DND-41 (cell line): Measurements from ENCODE around the gene NINL.
"Not testable (repeated sequence)": the region's sequence is repeated elsewhere in the genome, so short reads cannot be mapped to it uniquely, and the experiment has no call there.

Experiments used
- ATAC-seq: fragments of 200-7000 bp; cut with Tn5 transposase; 3 replicates; pipeline ENCODE4 v1.9.1; 2021; ENCODE audit warnings: low read depth; ENCODE audit not compliant: insufficient read depth
- DNase-seq: peaks from one replicate; pipeline ENCODE4 v3.0.0-alpha.2; 2020
- H2AFZ ChIP-seq: 2 replicates; pipeline ENCODE4 v1.6.0; 2012; ENCODE audit warnings: low read depth, low read length
- H3K27ac ChIP-seq: 2 replicates; pipeline ENCODE4 v1.5.1; 2012; ENCODE audit warnings: low read length, inconsistent platforms
- H3K27me3 ChIP-seq: fragments of 200-600 bp; sonication (generic); 2 replicates; pipeline ENCODE4 v1.6.0; 2012; ENCODE audit warnings: low read length, mild to moderate bottlenecking, inconsistent platforms; ENCODE audit not compliant: insufficient read depth, poor library complexity
- H3K36me3 ChIP-seq: 2 replicates; pipeline ENCODE4 v1.5.1; 2012; ENCODE audit warnings: low read length, inconsistent platforms; ENCODE audit not compliant: insufficient read depth
- H3K4me1 ChIP-seq: 2 replicates; pipeline ENCODE4 v1.5.1; 2012; ENCODE audit warnings: mild to moderate bottlenecking, low read length; ENCODE audit not compliant: insufficient read depth
- H3K4me2 ChIP-seq: 2 replicates; pipeline ENCODE4 v1.6.0; 2012; ENCODE audit warnings: mild to moderate bottlenecking, moderate library complexity, low read length, inconsistent platforms; ENCODE audit not compliant: insufficient read depth
- H3K4me3 ChIP-seq, 2 experiments: fragments of 200-600 bp in 1 of 2; shearing (Covaris generic) in 1 of 2; 2 replicates each; pipeline ENCODE4 v1.5.1; 2012 to 2016; ENCODE audit warnings: inconsistent platforms in 2 of 2, low read length in 2 of 2, mild to moderate bottlenecking in 2 of 2, low read depth in 1 of 2, moderate library complexity in 1 of 2
- H3K79me2 ChIP-seq: 2 replicates; pipeline ENCODE4 v1.6.0; 2012; ENCODE audit warnings: low read length, inconsistent platforms; ENCODE audit not compliant: insufficient read depth
- H3K9ac ChIP-seq: 2 replicates; pipeline ENCODE4 v1.6.0; 2012; ENCODE audit warnings: low read depth, mild to moderate bottlenecking, inconsistent platforms, low read length, moderate library complexity
- H3K9me3 ChIP-seq: 2 replicates; pipeline ENCODE4 v1.5.1; 2012; ENCODE audit warnings: low read length, moderate library complexity, mild to moderate bottlenecking, inconsistent platforms; ENCODE audit not compliant: insufficient read depth, severe bottlenecking
- H4K20me1 ChIP-seq: 2 replicates; pipeline ENCODE4 v1.6.0; 2012; ENCODE audit warnings: low read length; ENCODE audit not compliant: insufficient read depth
- CTCF ChIP-seq: IDR thresholded peaks from 2 replicates; pipeline ENCODE4 v1.5.1; 2012; ENCODE audit warnings: borderline replicate concordance, low read length, moderate library complexity, mild to moderate bottlenecking; ENCODE audit not compliant: poor library complexity, severe bottlenecking; ENCODE audit errors: extremely low read depth
- EZH2 ChIP-seq: IDR thresholded peaks from 3 replicates; pipeline ENCODE4 v1.6.1; 2012; ENCODE audit warnings: borderline replicate concordance, low read depth, mild to moderate bottlenecking, moderate library complexity, low read length, inconsistent platforms; ENCODE audit not compliant: severe bottlenecking

NINL gene

DNA sequence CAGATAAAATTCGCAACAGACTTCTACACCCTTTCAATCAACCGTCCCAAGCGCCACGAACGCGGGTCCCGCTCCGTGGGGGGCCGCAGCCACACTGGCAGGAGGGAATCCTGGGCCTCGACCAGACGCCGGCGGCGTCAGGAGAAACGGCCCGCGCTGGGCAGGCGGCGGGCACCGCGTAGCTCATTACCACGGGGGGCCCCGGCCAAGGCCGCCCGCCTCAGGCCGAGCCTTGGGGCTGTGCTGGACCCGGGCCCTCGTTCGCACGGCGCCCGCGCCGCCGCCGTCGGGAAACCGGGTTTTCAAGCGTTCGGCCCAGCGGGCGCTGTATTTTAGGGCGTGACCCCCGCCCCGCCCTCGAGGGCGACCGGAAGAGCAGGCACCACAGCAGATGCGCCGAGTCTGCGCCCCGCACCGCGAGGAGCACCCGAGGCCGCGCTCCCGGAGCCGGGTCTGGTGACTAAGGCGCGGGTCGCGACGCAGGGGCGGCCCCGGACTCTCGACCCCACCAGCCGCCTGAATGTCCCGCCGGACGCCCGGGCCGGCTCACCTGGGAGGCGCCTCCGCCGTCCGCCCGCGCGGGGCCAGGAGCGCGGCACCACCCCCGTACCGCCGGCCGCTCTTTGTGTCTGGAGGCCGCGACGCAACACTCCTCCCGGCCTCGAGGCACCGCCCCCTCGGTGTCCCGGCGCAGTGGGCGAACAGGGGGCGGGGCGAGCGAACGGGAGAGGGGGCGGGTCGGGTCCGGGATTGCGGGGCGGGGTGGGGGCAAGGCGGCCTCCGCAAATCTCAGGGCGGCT lies at the start of gene NINL:
TSS of gene NINL (minus strand) at position 627 of the 800 bp plus-strand sequence. CDS start 58,944 bp downstream, outside the sequence.
- peak within 1 kb of the TSS; percentile 51 to 75 for H3K4me3 ChIP-seq
- no peaks in the 10 kb centered on the region for H3K27me3 ChIP-seq
- peak within 1 kb of the TSS; percentile 76 for H3K4me2 ChIP-seq
- peak within 1 kb of the TSS; percentile 80 for H2AFZ ChIP-seq
- no peaks in the 10 kb centered on the region for H3K9me3 ChIP-seq
- DNase-seq (peak; percentile 77), ATAC-seq (peak; percentile 87)
- H3K79me2 ChIP-seq = peaks cover 48% of the 10 kb centered on the region
- peaks cover 5% of the 10 kb centered on the region; the same call in 1 of the 2 replicates for H4K20me1 ChIP-seq
- TF ChIP-seq EZH2 (no peak), CTCF (no peak)
- peak within 1 kb of the TSS; percentile 79 for H3K27ac ChIP-seq
- peak within 1 kb of the TSS; percentile 86 for H3K9ac ChIP-seq
- peaks cover 12% of the 10 kb centered on the region; the same call in 1 of the 2 replicates for H3K36me3 ChIP-seq
- peaks cover 34% of the 10 kb centered on the region for H3K4me1 ChIP-seq

GRCh38 chr20:25632940-25633790 lies 47.8 kb upstream of the NINL start:
- no peak overlapping the region for H3K4me2 ChIP-seq
- ATAC-seq = no peak
- TF ChIP-seq CTCF = no peak
- no peak for TF ChIP-seq EZH2
- no peak overlapping the region for H3K27ac ChIP-seq
- no peak overlapping the region for H2AFZ ChIP-seq
- no peak overlapping the region for H3K9ac ChIP-seq
- H3K4me3 ChIP-seq = no peak overlapping the region
- H3K36me3 ChIP-seq = peaks cover 32% of the 10 kb centered on the region
- no peak for DNase-seq
- no peaks in the 10 kb centered on the region for H4K20me1 ChIP-seq
- no peaks in the 10 kb centered on the region for H3K79me2 ChIP-seq
- H3K4me1 ChIP-seq = no peaks in the 10 kb centered on the region
- H3K27me3 ChIP-seq = no peaks in the 10 kb centered on the region
- H3K9me3 ChIP-seq = peaks cover 25% of the 10 kb centered on the region

GRCh38 chr20:25630615-25631014 lies 45.3 kb upstream of the NINL start:
- H3K36me3 ChIP-seq = peaks cover 14% of the 10 kb centered on the region
- not testable (repeated sequence) for H3K4me1 ChIP-seq, H2AFZ ChIP-seq, ATAC-seq, H3K4me2 ChIP-seq, H3K27ac ChIP-seq, H3K9me3 ChIP-seq, H4K20me1 ChIP-seq, H3K79me2 ChIP-seq, H3K27me3 ChIP-seq, H3K9ac ChIP-seq, DNase-seq, H3K4me3 ChIP-seq
